HG02840 (cell line): ENCODE data around the gene TRRAP.

Source experiments
- ATAC-seq: cut with Tn5 transposase; IDR thresholded peaks from one replicate; pipeline ENCODE4 v1.9.1; 2021; ENCODE audit warnings: mild to moderate bottlenecking, moderate library complexity, moderate number of reproducible peaks; ENCODE audit not compliant: unreplicated experiment, low FRiP score

Gene TRRAP

GRCh38 chr7:98935811-98936210 is 57.5 kb downstream of the TRRAP start:
- ATAC-seq: no peak

DNA sequence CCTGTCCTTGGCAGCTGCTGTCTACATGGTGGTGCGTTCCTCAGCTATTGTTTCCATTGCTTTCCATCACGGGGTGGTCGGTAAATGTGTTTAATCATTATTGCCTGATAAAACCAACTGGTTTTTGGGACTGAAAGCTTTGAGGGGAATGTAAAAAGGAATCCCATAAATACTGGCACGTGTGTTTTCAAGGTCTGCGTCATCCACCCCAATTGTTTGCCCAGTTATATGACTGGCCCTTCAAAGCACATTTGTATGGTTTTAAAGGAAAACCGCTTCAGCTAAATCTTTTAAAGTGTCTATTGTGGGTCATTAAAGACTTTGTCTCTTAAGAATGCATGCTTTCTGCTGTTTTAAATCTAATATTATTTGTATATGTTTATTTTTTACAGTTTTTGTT is 65.0 kb downstream of the TRRAP start:
- ATAC-seq: no peak

- ATAC-seq: no peak
These were observed 66.1 kb downstream of the TRRAP start for GRCh38 chr7:98944386-98944785.

- no peak for ATAC-seq
These were observed 67.5 kb downstream of the TRRAP start for GRCh38 chr7:98945852-98946251.

- no peak for ATAC-seq
These were observed 68.1 kb downstream of the TRRAP start for GRCh38 chr7:98946389-98946788.

- ATAC-seq: no peak
These were observed 71.2 kb downstream of the TRRAP start for GRCh38 chr7:98949336-98950044.

DNA sequence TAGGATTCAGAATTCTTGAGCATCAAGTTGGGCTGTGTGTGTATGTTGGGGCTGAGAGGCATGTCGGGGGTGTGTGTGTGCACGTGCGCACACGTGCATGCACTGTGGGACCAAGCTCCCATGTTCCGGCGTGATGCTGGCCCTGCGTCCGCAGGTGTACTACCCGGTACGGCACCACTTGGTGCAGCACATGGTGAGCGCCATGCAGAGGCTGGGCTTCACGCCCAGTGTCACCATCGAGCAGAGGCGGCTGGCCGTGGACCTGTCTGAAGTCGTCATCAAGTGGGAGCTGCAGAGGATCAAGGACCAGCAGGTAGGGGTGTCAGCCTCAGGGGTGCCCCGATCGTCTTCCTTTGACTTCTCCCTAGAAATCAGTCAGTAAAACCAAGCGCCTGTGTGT is 77.7 kb downstream of the TRRAP start:
- no peak for ATAC-seq

GRCh38 chr7:98956469-98956868 is 78.1 kb downstream of the TRRAP start:
- no peak for ATAC-seq

GRCh38 chr7:98956937-98957336 is 78.6 kb downstream of the TRRAP start:
- no peak for ATAC-seq

- ATAC-seq: no peak
These were observed 79.4 kb downstream of the TRRAP start for GRCh38 chr7:98957766-98958165.

- no peak for ATAC-seq
These were observed 80.6 kb downstream of the TRRAP start for GRCh38 chr7:98958968-98959367.

DNA sequence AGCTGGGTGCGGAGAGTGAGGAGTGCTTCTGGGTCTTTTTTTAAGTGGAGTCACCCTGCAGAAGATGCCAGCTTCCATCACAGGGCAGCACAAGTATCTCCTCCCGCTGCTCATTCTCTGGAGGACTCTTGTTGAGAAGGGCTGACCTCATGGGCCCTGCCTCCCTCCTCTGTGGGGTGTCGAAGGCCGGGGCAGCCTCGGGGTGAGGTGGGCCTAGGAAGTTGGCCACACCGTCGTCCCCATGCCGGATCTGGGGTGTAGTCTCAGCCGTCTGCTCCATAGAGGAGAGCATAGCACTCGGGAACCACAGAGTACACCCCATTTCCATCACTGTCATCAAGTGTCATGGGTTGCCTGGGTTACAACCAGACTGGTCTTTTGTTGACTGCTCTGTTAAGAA is 85.0 kb downstream of the TRRAP start:
- no peak for ATAC-seq

DNA sequence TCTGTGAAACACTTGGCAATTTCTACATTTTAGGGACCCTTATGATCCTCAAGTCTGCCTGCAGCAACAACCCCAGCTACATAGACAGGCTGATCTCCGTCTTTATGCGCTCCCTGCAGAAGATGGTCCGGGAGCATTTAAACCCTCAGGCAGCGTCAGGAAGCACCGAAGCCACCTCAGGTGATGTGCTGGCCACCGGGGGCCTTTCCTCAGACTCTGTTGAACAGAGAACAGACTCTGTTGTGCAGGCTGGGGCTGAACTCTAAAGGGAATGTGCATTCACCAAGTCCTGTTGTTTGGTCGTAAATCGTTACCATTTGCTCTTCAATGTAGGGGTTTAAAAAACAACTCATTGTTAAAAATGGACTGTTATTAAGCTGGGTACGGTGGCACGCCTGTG is 86.3 kb downstream of the TRRAP start:
- no peak for ATAC-seq

- ATAC-seq: no peak
These were observed 90.3 kb downstream of the TRRAP start for GRCh38 chr7:98968621-98969020.

DNA sequence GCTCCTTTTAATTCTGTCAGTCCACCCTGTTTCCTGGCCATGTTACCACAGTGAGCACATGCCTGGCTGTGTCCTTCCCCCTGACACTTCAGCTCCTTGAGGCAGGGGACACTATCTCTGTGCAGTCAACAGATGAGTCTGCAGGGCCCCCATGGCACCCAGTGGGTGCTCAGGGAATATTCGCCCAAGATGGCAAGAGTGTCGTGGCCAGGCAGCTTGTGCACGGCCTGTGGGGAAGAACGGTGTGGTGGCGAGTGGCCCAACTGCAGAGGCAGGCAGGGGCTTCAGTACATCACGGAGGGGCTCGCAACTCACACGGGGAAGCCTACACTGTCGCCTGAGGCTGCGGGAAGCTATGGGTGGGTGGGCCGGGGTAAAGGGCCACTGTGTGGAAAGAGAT is 91.1 kb downstream of the TRRAP start:
- no peak for ATAC-seq

- no peak for ATAC-seq
These were observed 91.8 kb downstream of the TRRAP start for GRCh38 chr7:98970016-98970615.

DNA sequence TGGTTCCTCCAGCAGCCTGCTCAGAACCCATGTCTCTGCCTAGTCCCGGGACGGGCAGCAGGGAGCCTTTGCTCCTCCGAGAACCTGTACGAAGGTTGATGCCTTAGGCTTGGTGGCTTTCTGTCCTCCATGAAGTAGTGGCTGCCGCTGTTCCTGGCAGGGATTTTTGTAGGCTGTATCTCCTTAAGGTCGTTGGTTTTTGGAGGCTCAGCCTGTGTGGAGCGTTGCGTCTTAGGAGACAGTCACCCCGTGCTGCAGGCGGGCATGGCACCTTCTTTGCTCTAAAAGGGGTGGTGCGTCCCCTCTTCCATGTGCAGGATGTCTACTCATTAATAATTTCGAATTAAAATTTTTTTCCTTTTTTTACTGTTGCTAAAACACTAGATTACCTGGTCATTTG is 92.5 kb downstream of the TRRAP start:
- no peak for ATAC-seq

DNA sequence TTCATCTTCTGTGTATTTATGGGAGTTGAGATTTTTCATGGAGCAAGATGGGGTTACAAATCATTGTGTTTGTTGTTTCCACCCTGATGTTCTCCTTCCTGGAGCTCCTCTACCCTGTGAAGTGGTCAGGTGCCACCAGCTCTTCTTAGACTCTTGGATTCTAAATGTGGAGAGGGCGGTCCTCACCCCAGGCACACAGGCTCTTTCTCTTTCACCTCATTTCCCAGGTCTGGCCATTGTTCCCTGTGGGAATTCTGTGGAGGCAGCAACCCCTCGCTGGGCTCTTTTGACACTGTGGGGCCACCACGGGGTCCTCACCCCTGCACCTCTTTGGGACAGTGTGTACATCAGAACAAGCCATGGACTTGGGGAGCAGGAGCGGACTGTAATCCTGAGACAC is 95.9 kb downstream of the TRRAP start:
- ATAC-seq: no peak

GRCh38 chr7:98974906-98975816 is 96.8 kb downstream of the TRRAP start:
- no peak for ATAC-seq

- ATAC-seq: no peak
These were observed 98.3 kb downstream of the TRRAP start for GRCh38 chr7:98976396-98977185.

- no peak for ATAC-seq
These were observed 100.3 kb downstream of the TRRAP start for GRCh38 chr7:98978672-98979071.
